COLO668 (cell line): Measurements from ENCODE around the gene LSM14A.
A peak's percentile ranks its signal among the peaks of the same experiment; 100 is the strongest.
"Not testable (repeated sequence)": the region's sequence is repeated elsewhere in the genome, so short reads cannot be mapped to it uniquely, and the experiment has no call there.

Source experiments
- DNase-seq: peaks from one replicate; lab custom pipeline; 2025; ENCODE audit not compliant: unreplicated experiment; lab: John Stamatoyannopoulos, UW

The LSM14A gene

DNA sequence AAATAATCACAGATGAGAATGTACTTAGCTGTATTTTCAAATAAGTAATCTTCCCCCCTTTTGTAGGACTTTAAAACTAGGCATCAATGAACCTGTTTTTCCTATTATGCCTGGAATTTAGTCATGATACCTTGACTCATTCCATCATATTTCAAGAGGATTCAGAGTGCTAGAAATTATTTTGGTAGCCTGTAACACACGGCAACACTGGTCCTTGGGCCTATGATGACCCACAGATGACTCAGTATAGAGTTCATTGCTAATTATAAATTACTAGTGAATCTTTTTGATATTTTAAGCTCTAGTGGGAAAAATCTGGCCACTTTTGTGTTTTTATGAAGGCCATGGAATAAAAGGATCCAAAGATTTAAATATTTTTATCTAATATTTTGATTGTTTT, 56.0 kb downstream of the LSM14A start:
- DNase-seq: no peak

- DNase-seq: no peak
Observed at GRCh38 chr19:34228762-34229161, 56.5 kb downstream of the LSM14A start.

- DNase-seq: no peak
Observed at GRCh38 chr19:34229721-34230120, 57.4 kb downstream of the LSM14A start.

DNA sequence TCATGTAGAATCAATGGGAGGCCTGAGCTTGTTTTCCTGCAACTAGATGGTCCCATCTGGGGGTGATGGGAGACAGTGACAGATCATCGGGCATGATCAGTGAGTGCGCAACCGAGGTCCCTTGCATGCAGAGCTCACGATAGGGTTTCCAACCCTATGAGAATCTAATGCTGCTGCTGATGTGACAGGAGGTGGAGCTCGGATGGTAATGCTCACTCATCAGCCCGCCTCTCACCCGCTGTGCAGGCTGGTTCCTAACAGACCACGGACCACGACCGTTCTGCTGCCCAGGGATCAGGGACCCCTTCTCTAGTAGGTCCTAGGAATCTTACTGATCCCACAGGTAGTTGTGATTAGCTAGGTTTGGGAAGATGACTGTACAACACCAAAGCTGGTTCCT, 58.5 kb downstream of the LSM14A start:
- no peak for DNase-seq

DNA sequence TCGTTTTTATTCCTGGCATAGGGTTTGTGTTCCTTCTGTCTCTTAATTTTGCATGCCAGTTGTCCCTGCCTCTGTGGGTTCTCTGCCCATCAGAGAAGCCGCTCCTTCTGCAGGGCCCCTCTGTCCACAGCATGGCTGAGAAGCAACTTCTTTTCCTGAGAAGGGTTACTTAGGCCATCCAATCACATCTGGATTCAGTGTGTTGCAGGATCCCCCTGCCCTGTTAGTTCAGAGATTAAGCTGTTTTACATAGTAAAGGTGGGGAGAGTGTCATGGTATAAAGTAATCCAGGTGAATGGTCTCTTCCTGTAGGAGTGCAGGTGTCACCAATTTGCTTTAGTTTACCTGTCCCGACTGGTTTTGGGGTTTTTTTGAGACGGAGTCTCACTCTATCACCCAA, 59.1 kb downstream of the LSM14A start:
- DNase-seq: no peak

- DNase-seq: no peak
Observed at GRCh38 chr19:34232566-34233481, 60.5 kb downstream of the LSM14A start.

DNA sequence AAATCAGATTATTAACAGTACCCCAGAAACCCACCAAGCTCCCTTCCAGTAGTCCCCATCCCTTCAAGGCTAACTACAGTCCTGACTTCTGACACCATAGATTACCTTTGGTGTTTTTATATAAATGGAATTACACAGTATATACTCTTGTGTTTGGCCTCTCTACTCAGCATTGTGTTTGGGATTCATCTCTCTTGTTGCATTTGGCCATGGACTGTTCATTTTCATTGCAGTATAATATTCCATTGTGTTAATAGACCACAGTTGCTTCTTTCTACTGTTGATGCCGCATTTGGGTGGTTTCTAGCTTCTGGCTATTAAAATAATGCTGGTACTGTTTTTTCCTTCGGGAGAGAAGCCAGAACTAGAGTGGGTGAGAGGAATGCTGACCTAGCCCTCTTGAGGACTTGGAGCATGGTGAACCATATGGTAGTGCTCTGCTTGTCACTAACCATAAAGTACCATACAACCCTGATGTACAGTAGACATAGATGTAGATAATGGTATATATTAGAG, 63.2 kb downstream of the LSM14A start:
- DNase-seq: no peak

DNA sequence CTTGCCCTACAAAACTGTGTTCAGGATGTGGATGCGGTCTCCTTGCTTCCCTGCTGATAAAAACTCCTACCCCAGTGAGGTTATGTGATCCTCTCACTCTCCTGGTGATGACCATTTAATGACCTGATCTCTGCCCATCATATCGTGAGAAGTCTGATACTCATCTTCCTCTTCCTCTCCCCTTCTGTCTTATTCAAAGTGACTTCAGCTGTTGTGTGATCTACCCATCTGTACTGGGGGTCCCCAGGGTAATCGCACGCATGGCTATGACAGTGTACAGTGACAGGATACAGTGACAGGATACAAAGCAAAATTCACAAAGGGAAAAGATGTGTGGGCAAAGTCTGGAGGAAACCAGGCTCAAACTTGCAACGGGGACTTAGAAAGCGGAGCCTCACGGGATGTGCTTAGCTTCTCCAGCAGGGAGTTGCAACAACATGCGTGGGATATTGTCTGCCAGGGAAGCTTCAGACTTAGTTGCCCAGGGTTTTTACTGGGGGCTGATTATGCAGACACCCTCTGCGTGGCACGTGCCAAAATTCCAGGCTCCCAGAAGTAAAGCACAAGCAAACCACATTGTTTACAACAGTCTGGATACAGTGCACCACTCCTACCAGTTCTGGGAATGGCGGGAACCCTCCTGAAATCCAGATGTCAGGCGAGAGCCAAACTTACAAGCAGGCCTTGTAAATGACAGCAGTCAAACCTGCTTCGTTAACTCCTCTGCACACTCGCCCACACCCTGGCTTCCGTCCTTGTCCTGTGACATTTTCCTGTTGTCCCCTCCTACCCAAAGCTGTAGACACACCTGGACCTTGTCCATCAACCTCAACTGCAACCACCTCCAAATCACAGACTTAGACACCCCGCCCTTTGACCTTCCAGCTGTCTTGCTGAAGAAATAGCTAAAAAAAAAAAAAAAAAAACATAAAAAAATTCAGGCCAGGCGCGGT, 64.0 kb downstream of the LSM14A start:
- DNase-seq: no peak

- no peak for DNase-seq
Observed at GRCh38 chr19:34237283-34237682, 65.0 kb downstream of the LSM14A start.

DNA sequence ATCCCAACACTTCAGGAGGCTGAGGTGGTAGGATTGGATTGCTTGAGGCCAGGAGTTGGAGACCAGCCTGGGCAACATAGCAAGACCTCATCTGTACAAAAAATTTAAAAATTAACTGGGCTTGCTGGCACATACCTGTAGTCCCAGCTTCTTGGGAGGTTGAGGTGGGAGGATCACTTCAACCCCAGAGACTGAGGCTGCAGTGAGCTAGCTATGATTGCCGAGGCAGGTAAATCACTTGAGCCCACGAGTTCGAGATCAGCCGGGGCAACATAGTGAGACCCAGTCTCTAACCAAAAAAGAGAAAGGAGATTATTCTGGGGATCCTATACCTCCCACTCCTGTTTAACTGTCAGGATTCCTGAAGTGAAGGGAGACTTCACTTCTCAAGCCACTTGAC, 65.6 kb downstream of the LSM14A start:
- DNase-seq: no peak

DNA sequence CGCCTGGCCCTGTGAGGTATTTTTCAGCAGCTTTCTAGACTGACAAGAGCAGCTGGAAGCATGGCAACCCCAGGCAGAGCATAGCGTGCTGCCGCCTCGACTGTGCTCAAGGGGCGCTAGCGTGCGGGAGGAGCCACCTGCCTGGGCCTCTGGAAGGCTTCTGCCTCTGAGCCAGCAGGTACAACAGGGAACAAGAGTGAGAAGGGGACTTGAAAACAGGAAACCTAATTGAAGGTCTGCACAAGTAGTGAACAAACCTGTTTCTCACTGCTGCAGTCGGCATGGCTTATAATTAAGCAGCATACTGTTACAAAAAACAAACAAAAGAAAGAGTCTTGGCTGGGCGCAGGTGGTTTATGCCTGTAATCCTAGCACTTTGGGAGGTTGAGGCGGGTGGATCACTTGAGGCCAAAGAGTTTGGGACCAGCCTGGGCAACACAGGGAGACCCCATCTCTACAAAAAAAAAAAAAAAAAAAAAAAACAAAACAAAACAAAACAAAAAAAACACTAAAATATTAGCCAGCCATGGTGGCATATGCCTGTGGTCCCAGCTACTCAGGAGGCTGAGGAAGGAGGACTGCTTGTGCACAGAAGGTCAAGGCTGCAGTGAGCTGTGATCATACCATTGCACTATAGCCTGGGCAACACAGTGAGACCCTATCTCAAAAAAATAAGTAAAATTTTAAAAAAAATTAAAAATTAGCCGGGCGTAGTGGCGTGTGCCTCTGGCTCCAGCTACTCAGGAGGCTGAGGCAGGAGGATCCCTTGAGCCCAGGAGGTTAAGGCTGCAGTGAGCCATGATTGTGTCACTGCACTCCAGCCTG, 69.4 kb downstream of the LSM14A start:
- peak; percentile 73 for DNase-seq

DNA sequence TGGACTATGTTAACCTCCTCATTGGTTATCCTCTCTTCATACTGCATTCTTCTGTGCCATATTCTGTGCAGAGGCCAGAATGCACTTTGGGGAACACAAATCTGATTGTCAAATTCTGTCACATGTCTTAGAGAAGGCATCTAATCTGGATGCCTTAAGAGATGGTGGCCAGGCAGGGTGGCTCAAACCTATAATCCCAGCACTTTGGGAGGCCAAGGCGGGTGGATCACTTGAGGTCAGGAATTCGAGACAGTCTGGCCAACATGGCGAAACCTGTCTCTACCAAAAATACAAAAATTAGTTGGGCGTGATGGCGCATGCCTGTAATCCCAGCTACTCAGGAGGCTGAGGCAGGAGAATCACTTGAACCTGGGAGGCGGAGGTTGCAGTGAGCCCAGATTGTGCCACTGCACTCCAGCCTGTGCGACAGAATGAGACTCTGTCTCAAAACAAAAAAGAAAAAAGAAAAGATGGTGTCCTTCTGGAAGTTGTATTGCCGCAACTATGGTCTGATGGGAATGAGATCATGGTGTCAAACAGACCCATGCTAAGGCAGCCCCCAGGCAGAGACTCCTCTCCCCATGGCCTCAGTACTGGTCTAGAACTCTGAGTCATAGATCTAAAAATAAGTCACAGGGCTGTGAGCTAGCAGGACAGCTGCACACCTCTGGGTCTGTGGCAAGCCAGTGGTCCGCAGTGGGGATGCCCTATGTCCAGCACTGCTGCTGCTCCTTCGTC, 71.0 kb downstream of the LSM14A start:
- DNase-seq: not testable (repeated sequence)

DNA sequence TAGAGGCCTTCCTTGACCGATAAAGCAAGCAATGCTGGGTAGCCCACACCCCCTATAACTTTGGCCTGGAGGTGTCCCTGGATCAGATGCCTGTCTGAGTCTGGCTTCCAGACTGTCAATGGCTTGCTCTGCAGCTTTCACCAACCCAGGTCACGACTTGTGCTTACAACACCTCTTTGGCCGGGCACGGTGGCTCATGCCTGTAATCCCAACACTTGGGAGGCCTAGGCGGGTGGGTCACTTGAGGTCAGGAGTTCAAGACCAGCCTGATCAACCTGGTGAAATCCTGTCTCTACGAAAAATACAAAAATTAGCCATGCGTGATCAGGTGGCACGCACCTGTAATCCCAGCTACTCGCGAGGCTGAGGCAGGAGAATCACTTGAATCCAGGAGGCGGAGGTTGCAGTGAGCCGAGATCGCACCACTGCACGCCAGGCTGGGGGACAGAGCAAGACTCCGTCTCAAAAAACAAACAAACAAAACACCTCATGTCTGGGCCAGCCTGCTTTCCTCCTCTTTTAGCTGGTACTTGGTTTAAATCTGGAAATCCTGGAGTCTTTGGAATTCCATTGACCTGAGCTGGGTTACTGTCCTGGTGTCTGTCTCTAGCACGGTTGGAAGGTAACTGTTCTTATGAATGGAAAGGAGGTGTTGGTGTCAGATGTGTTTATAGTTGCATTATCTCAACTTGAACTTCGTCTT, 71.7 kb downstream of the LSM14A start:
- DNase-seq: no peak

DNA sequence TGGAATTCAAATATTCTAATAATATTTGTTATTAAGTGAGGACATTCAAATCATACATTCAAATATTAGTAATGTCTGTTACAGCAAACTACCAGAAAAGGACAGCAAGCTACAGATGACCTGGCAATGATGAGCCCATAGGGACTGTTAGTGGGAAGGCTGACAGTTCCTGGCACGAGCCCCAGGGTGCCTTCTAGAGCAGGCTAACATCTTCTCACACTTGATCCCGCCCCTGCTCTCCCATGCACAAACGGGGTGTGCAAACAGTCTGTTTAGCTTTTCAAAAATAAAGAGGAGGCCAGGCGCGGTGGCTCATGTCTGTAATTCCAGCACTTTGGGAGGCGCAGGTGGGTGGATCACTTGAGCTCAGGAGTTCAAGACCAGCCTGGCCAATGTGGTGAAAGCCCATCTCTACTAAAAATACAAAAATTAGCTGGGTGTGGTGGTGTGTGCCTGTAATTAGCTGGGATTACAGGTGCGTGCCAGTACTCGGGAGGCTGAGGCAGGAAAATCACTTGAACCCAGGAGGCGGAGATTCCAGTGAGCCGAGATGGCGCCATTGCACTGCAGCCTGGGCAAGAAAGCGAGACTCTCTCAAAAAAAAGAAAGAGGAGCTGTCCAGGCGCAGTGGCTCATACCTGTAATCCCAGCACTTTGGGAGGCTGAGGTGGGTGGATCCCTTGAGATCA, 72.5 kb downstream of the LSM14A start:
- DNase-seq: no peak

- no peak for DNase-seq
Observed at GRCh38 chr19:34246340-34246739, 74.0 kb downstream of the LSM14A start.

- no peak for DNase-seq
Observed at GRCh38 chr19:34248941-34249340, 76.6 kb downstream of the LSM14A start.

GRCh38 chr19:34253167-34253566, 80.9 kb downstream of the LSM14A start:
- DNase-seq: not testable (repeated sequence)

DNA sequence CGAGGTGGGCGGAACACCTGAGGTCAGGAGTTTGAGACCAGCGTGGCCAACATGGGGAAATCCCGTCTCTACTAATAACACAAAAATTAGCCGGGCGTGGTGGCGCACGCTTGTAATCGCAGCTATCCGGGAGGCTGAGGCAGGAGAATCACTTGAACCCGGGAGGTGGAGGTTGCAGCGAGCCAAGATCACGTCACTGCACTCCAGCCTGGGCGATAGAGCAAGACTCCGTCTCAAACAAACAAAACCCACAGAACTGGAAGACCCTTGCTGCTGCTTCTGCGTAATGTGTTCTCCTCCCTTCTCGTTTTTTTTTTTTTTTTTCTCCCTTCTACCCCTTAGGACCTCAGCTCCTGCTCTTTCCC, 81.4 kb downstream of the LSM14A start:
- DNase-seq: not testable (repeated sequence)
